NCI-H748 (cell line): Measurements from ENCODE around the gene CFAP45.
A peak's percentile ranks its signal among the peaks of the same experiment; 100 is the strongest.

ENCODE experiments used
- DNase-seq: peaks from one replicate; lab custom pipeline; 2025; ENCODE audit not compliant: unreplicated experiment; lab: John Stamatoyannopoulos, UW

Gene CFAP45, protein sequence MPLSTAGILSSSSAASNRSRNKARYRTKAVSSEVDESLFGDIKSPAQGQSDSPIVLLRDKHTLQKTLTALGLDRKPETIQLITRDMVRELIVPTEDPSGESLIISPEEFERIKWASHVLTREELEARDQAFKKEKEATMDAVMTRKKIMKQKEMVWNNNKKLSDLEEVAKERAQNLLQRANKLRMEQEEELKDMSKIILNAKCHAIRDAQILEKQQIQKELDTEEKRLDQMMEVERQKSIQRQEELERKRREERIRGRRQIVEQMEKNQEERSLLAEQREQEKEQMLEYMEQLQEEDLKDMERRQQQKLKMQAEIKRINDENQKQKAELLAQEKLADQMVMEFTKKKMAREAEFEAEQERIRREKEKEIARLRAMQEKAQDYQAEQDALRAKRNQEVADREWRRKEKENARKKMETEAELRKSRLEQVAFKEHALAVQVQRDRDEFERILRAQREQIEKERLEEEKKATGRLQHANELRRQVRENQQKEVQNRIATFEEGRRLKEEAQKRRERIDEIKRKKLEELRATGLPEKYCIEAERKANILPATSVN

GRCh38 chr1:159900086-159900680 lies at the start of gene CFAP45:
CFAP45 (minus strand) TSS chr1:159900165; CDS start chr1:159900098, 67 bp downstream.
- peak; percentile 90 for DNase-seq

GRCh38 chr1:159949123-159949522 lies 49.2 kb upstream of the CFAP45 start:
- DNase-seq, result no peak

- DNase-seq, result no peak
Measured at GRCh38 chr1:159947942-159948341, 48.0 kb upstream of the CFAP45 start.

GRCh38 chr1:159946242-159947187 lies 46.5 kb upstream of the CFAP45 start:
- no peak for DNase-seq

DNA sequence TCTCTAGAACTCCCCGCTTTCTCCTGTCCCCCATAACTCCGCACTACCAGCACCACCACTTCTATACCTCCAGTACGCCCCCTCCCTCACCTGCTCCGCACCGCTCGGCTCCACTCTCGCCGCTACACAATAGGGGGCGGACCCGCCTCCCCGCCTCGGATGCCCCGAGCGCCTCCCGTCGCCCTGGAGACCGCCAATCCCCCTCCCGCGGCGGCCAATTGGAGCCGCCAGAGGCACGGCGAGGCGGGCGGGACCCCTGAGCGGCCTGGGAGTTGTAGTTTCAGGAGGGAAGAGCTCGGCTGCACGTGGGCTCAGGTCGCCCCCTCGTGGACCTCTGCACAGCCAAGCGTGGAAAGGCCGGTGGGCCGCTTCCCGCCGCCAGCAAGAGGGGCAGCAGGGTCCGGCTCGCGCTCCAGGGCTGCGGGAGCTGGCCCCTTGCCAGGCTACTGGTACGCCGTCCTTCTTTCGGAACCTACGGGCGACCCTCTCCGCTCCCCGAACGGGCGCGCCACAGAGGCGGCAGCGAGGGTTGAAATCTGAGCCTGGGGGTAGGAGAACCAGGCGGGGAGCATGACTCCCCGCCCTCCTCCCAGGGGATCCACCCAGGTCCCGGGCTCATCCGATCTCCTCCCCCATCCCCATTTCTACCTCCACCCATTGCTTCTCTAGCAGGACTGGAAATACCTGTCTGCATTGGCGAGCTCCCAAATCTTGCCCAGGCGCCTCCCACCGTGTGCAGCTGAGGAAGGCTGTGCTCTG lies 45.7 kb upstream of the CFAP45 start, which contains the start of gene IGSF9:
TSS of gene IGSF9 (minus strand) at position 131 of the 759 bp plus-strand sequence. CDS start 2,159 bp downstream, outside the sequence.
- DNase-seq, result peak; percentile 97

DNA sequence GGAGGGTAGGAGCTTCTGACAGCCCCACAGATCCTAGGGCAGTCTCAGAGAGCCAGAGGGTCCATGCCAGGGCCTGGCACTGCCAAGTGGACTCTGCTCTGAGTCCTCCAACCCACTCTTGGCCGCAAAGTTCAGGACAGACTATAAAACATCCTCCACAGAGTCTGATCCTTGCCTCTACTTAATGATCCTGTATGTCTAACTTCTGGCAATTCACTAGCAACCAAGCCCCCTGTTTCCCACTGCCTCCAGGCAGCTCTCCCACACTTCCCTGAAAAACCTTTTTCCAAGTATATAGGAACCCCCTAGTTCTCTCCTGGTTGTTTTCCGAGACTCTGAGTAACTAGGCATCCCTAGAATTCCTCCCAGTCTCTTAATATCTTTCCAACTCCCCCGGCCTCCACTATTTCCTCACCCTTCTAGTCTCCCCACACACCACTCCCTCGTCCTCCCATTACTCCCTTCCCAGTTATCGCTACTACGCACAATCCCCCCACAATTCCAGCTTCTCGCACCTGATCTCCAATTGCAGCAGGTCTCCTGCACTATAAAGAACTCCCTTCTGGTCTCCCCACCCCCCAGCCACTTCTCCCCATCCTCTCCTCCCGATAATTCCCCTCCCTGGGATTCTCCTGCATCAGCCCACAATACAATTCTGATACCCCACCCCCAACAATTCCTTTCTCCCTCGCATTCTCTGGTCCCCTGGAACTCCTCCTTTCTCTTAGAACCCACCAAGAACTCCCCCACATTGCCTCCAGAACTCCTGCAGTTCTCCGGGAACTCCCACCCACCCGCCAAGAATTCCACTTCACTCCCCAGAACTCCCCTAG lies 44.9 kb upstream of the CFAP45 start:
- peak; percentile 54 for DNase-seq

DNA sequence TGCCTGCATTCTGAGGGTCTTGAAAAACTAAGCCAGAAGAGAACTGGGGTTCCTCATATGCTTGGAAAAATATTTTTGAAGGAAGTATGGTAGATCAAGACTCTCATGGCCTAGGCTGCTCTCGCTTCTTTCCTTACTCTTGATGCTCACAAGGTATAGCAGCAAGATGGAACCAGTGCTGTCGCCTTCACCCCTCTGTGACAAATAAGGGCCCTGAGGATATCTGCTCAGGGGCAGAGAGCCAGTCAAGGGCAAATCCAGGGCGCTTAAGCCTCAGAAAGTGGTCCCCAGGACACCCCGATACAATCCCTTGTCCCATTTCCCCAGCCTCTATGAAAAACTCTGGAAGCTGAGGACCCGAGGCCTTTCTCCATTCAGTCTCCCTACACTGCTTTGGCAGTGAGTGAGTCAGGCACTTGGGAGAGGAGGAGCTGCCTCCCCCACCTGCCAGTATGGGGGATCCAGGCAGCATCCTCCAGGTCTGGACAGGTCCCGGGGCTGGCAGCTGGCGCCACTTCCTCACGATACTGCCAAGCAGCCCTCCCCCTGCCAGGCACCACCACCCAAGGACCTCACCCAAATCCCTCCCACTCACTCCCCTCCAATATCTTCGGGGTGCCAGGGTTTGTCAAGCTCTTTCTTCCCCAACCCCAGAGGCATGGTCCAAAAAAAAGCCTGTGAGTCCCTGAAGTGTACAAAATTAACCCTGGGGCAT lies 44.1 kb upstream of the CFAP45 start:
- DNase-seq, result peak; percentile 26

DNA sequence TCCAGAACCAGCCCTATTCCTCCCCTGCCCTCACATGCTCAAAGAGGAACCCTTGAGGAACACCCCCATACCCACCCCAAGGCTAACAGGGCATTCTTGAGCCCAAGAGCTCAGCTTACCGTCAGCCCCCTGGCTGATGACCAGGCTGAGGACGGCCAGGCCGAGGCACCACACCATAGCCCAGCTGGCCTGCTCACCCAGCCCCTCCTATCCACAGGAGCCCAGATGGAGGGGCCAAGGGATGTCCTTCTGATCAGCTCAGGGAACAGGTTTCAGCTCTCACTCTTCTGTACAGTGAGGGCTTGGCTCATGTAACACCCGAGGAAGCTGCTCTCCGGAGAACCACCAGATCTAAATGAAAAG lies 43.3 kb upstream of the CFAP45 start:
- no peak for DNase-seq

DNA sequence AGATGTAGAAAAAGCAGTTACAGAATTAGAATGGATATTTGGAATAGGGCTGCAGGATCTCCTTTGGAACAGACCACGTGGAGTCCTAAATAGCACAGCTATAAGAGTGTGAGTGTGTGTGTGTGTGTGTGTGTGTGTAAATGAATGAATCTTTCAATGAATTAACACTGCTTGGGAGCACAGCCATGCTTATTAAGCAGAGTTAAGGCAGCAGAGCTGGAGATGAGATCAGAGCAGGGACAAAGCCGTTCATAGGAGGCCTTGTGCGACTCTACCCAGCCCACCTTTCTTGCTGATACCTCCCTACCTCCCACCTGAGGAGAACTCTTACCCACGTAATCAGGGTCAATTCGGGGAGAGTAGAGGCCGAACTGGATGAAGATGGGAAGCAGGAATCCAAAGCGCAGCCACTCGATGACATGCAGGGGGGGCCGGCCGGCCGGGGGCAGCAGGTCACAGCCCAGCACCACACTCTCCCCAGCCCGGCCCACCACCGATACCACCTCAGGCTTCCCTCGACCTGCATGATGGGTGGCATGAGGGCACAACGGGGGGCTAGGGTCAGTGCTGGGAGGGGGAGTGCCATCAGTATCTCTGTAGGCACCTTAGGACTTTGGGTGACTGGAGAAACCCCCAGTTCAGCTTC lies 42.8 kb upstream of the CFAP45 start:
- DNase-seq, result no peak

DNA sequence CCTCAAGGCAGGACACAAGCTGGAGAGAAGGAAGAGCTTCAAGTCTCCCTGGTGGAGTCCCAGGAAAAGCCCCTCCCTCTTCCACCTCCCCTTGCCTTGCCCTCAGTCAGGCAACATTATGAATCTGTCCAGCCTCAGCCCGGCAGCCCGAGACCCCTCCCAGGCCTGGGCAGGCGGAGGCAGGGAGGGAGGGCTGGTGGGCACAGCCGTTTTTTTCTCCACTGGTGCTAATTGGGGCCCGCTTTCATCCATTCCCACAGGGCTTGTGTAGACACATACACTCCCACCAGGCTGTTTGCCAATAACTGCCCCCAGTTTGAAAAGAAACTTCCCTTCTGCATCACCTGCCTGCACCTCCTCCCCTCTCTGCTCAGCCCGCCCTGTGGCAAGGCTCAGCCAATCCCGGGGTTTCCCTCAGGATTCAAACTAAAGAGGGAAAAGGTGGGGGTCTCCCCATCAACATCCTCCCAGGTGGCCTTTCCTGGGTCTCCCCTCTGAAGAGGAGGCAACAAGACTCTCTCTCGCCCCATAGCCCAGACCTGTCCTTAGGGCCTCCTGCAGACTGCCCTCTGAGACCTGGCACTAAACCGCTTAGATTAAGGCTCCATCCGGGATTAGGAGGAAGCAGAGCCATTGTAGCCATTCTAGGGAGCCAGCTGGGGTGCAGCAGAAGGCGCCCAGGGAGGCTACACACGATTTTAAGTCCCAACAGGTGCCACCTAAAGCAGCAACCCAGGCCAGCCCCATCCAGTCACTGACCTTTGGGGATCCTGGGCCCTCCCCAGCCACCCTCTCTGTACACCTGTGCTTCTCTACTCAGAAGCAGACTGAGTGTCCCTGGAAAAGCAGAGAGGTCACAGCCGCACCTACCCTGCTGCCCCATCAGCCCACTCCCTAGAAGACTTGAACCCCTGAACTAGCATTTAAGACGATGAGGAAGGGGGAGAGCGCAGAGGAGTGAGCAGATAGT lies 41.9 kb upstream of the CFAP45 start:
- DNase-seq, result peak; percentile 92

GRCh38 chr1:159941141-159941540 lies 41.2 kb upstream of the CFAP45 start:
- DNase-seq, result peak; percentile 90

DNA sequence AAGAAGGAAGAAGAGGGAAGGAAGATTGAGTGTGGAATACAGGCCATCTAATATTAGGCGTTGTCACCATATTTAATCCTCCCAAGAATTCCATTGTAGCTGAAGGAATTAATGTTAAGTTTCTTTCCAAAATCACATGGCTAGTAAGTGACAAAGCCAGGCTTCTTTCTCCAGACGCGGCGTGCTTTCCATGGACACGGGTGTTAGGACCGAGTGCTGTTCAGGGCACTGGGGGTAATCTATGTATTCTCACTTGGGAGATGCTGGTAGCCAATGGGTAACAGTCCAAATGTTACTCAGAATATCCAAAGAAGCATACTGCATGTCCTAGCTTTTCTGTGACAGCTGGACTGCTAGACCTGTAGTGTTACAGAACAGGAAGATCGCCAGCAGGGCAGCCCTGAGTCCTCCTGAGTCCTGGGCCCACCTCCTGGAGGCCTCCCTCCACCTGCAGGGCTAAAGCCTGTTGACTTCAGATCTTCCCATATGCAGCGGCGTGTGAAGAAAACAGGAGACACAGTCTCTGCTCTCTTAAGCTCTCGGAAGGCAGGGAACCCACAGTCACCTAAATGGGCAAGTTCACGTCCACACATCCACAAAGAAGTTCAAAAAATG lies 40.1 kb upstream of the CFAP45 start:
- DNase-seq, result no peak

GRCh38 chr1:159939678-159940002 lies 39.7 kb upstream of the CFAP45 start:
- DNase-seq, result no peak

DNA sequence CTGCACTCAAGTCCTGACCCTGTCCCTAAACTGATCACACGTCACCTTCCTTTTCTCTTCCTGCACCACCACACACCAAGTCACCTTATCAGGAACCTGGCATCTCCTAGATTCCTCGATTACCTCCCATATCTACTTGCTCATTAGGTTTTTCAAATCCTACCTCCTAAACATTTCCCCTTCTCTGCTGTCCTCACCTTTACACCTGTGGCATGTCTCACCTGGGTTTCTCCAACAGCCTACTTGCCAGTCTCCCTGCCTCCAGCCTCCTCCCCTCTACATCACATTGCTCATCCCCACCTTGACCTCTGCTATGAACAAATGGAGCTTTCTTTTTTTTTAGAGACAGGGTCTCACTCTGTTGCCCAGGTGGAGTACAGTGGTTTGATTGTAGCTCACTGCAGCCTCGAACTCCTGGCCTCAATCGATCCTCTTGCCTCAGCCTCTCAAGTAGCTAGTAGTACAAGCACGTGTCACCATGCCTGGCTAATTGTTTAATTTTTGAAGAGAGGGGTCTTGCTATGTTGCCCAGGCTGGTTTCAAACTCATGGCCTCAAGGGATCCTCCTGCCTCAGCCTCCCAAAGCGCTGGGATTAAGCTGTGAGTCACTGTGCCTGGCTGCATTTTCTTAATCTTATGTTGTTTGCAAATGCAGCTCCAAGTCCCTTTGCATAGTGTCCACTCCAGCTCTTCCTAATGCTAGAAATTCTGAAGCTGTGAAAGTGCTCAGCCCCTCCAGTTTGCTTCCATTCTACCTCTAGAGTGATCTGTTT lies 39.1 kb upstream of the CFAP45 start:
- no peak for DNase-seq

GRCh38 chr1:159938211-159938852 lies 38.4 kb upstream of the CFAP45 start:
- DNase-seq, result no peak
